ENCODE data around the gene MESP2.

The MESP2 gene

GRCh38 chr15:89746386-89746780 lies 29.7 kb upstream of the MESP2 start:
- TF ChIP-seq FOXP2 (optimal IDR thresholded peaks at IDR 0.05; ENCODE audit: borderline replicate concordance, extremely low read depth, extremely low read length, insufficient read depth) (no peak), REST (IDR thresholded peaks at IDR 0.05; ENCODE audit: insufficient read depth in 1 of 2, low read depth in 2 of 2, low read length in 2 of 2) (no peak), TAF1 (IDR thresholded peaks at IDR 0.05; ENCODE audit: borderline replicate concordance, insufficient read depth, low read length) (no peak), SIN3A (IDR thresholded peaks at IDR 0.05; ENCODE audit: borderline replicate concordance, insufficient read depth, low read length) (no peak), POLR2AphosphoS5 (IDR thresholded peaks at IDR 0.05; ENCODE audit: low read depth, low read length) (no peak)

GRCh38 chr15:89747708-89748682 lies 28.1 kb upstream of the MESP2 start:
- TF ChIP-seq REST (IDR thresholded peaks at IDR 0.05; ENCODE audit: insufficient read depth in 1 of 2, low read depth in 2 of 2, low read length in 2 of 2) (no peak), TAF1 (IDR thresholded peaks at IDR 0.05; ENCODE audit: borderline replicate concordance, insufficient read depth, low read length) (no peak), FOXP2 (optimal IDR thresholded peaks at IDR 0.05; ENCODE audit: borderline replicate concordance, extremely low read depth, extremely low read length, insufficient read depth) (no peak), SIN3A (IDR thresholded peaks at IDR 0.05; ENCODE audit: borderline replicate concordance, insufficient read depth, low read length) (no peak), POLR2AphosphoS5 (IDR thresholded peaks at IDR 0.05; ENCODE audit: low read depth, low read length) (no peak)

DNA sequence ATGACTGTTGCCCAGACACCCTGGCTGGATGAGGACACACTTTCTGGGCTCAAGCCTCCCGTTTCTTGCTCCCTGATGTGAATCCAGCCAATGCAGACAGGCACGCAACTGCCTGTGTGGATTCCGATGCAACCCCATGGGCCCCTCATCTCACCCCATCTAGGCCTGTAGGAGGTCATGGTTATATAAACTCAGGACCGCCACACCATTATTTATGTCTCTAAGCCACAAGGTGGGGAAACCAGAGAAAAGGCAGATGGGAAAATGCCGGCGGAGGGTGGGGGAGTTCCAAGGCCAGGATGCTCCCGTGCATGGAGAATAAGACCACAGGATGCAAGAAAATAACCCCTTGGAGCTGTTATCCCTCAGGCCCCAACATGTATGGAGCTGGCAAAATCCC lies 27.1 kb upstream of the MESP2 start:
- no peak for TF ChIP-seq POLR2AphosphoS5 (IDR thresholded peaks at IDR 0.05; ENCODE audit: low read depth, low read length)

GRCh38 chr15:89749526-89749925 lies 26.6 kb upstream of the MESP2 start:
- TF ChIP-seq POLR2AphosphoS5 (IDR thresholded peaks at IDR 0.05; ENCODE audit: low read depth, low read length) (no peak), TAF1 (IDR thresholded peaks at IDR 0.05; ENCODE audit: borderline replicate concordance, insufficient read depth, low read length) (no peak), FOXP2 (optimal IDR thresholded peaks at IDR 0.05; ENCODE audit: borderline replicate concordance, extremely low read depth, extremely low read length, insufficient read depth) (no peak), SIN3A (IDR thresholded peaks at IDR 0.05; ENCODE audit: borderline replicate concordance, insufficient read depth, low read length) (no peak), REST (IDR thresholded peaks at IDR 0.05; ENCODE audit: insufficient read depth in 1 of 2, low read depth in 2 of 2, low read length in 2 of 2) (no peak)

DNA sequence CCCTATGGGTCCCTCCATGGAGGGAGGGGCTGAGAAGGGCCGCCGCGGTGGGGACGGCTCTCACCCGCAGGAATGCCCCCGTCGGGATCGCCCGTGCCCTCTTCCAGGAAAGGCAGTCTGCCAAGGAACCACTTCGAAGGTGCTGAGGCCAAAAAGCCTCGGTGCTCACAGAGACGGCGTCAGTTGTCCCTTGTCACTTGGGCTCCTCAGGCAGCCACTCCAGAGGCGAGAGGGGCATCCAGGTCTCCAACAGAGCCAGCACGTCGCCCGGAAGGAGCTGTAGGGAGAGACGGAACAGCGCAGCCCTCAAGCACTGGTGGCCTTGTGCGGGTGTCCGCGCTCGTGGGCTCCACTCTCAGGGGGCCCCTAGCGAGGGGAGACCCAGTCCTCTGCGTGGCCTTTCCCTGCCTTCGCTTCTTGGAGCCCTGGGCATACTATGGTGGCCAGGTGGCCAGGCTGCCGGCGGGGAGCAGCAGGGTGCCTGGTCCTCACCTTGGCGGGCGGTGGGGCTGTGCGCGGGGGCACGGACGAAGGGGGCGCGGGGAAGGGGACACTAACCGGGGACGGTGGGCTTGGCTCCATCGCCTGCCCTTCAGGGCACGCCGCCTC lies 26.1 kb upstream of the MESP2 start:
- TF ChIP-seq REST (IDR thresholded peaks at IDR 0.05; ENCODE audit: insufficient read depth in 1 of 2, low read depth in 2 of 2, low read length in 2 of 2): no peak
